Breast epithelium (tissue), 4 donors: ENCODE results near the gene RANBP17. TPM values are rescaled to one million over a fixed set of nuclear protein-coding genes. Genes with fewer than 3 reads are reported as not detected.
"Not testable (repeated sequence)": the region's sequence is repeated elsewhere in the genome, so short reads cannot be mapped to it uniquely, and the experiment has no call there.

Source experiments
- DNase-seq, 2 donors: peaks; one replicate each; pipeline ENCODE4 v3.0.0-alpha.2; 2019; ENCODE audit warnings: low spot score in 2 of 2
- H3K27ac ChIP-seq, 2 donors: fragments of 200-600 bp; sonication (generic) in 1 of 2; one replicate each; pipeline ENCODE4 v1.5.1; 2016 to 2019; ENCODE audit warnings: mild to moderate bottlenecking in 1 of 2
- H3K27me3 ChIP-seq, 2 donors: fragments of 200-600 bp; sonication (generic) in 1 of 2; one replicate each; pipeline versions ENCODE4 v1.5.1 to v1.6.0; 2017 to 2019; ENCODE audit warnings: control low read depth in 1 of 2, mild to moderate bottlenecking in 1 of 2
- H3K36me3 ChIP-seq: fragments of 200-600 bp; one replicate; pipeline ENCODE4 v1.5.1; 2019
- H3K4me1 ChIP-seq, 2 donors: fragments of 200-600 bp; sonication (generic); one replicate each; pipeline ENCODE4 v1.5.1; 2016 to 2019; ENCODE audit warnings: control low read depth in 1 of 2
- H3K4me3 ChIP-seq, 3 donors: fragments of 200-600 bp; sonication (generic); 1 replicate in 2 of 3; 2 replicates in 1 of 3; pipeline ENCODE4 v1.5.1; 2016 to 2019; ENCODE audit warnings: mild to moderate bottlenecking in 3 of 3, moderate library complexity in 2 of 3
- H3K9me3 ChIP-seq, 2 donors: fragments of 200-600 bp; sonication (generic) in 1 of 2; one replicate each; pipeline ENCODE4 v1.5.1; 2016 to 2019; ENCODE audit warnings: control low read depth in 1 of 2
- POLR2A ChIP-seq: fragments of 450-650 bp; IDR thresholded peaks from one replicate; pipeline ENCODE4 v1.6.1; 2016; ENCODE audit warnings: antibody characterized with exemption, mild to moderate bottlenecking, moderate library complexity
- POLR2AphosphoS5 ChIP-seq, 3 donors: sonication (generic); formaldehyde crosslinking; IDR thresholded peaks; one replicate each; pipeline ENCODE4 v1.6.1; 2017; ENCODE audit warnings: antibody characterized with exemption in 3 of 3
- intact Hi-C: fragments of 100-400 bp; cut with DNase I; formaldehyde crosslinking; loops from one replicate; pipeline ENCODE4 v1.15.1; 2023; ENCODE audit warnings: low total_unique reads
- total RNA-seq, 3 donors: library from RNA; depleted of rRNA; stranded (reverse); fragments of >200 nt; gene quantifications; one replicate each; pipeline ENCODE4 v1.1.0, GENCODE V29; 2016
- TF ChIP-seq, protein P1 (sequence below), 3 donors: fragments of 450-650 bp; IDR thresholded peaks; one replicate each; pipeline ENCODE4 v1.5.1; 2016 to 2017; ENCODE audit warnings: antibody characterized with exemption in 3 of 3, mild to moderate bottlenecking in 3 of 3, moderate library complexity in 3 of 3

RANBP17 gene
- total RNA-seq, 3 donors from 2014 or later: 6.9 to 28.4 (median 13.4) TPM

DNA sequence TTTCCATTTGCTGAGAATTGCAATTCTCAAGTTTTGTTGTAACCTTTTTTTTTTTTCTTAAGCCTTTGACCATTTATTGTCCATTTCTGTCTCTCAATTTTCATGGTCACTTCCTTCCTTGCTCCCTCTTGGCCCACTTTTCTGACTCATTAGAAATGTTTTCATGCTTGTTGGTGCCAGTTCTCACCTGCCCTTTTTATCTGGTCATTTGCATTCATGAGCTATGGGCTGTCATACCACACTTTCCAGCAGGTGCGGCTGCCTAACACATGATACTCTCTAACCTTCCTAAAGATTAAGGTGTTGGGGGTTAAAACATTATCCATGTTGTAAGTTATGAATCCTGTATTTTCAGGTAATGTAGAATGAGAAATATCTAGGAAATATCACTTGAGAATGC lies 296.8 kb downstream of the RANBP17 start:
- intact Hi-C loops: no loop called here
- DNase-seq: no peak
- H3K36me3 ChIP-seq: no peaks in the 10 kb centered on the region
- H3K27ac ChIP-seq: no peak overlapping the region
- no peak overlapping the region for H3K4me3 ChIP-seq
- no peaks in the 10 kb centered on the region for H3K4me1 ChIP-seq
- TF ChIP-seq POLR2A (no peak), POLR2AphosphoS5 (IDR thresholded peaks at IDR 0.05) (no peak)
- TF ChIP-seq, protein P1, sequence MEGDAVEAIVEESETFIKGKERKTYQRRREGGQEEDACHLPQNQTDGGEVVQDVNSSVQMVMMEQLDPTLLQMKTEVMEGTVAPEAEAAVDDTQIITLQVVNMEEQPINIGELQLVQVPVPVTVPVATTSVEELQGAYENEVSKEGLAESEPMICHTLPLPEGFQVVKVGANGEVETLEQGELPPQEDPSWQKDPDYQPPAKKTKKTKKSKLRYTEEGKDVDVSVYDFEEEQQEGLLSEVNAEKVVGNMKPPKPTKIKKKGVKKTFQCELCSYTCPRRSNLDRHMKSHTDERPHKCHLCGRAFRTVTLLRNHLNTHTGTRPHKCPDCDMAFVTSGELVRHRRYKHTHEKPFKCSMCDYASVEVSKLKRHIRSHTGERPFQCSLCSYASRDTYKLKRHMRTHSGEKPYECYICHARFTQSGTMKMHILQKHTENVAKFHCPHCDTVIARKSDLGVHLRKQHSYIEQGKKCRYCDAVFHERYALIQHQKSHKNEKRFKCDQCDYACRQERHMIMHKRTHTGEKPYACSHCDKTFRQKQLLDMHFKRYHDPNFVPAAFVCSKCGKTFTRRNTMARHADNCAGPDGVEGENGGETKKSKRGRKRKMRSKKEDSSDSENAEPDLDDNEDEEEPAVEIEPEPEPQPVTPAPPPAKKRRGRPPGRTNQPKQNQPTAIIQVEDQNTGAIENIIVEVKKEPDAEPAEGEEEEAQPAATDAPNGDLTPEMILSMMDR (IDR thresholded peaks at IDR 0.05): no peak
- no peaks in the 10 kb centered on the region for H3K9me3 ChIP-seq
- H3K27me3 ChIP-seq: no peaks in the 10 kb centered on the region

- intact Hi-C loops: no loop called here
- H3K36me3 ChIP-seq: no peaks in the 10 kb centered on the region
- H3K4me1 ChIP-seq: no peaks in the 10 kb centered on the region
- H3K27me3 ChIP-seq: no peaks in the 10 kb centered on the region
- TF ChIP-seq POLR2A (no peak), POLR2AphosphoS5 (IDR thresholded peaks at IDR 0.05) (no peak)
- TF ChIP-seq, protein P1 (IDR thresholded peaks at IDR 0.05): no peak
- no peak for DNase-seq
- no peak overlapping the region for H3K27ac ChIP-seq
- H3K4me3 ChIP-seq: no peak overlapping the region
- H3K9me3 ChIP-seq: no peaks in the 10 kb centered on the region
Observed at GRCh38 chr5:171162165-171162564, 300.3 kb downstream of the RANBP17 start.

DNA sequence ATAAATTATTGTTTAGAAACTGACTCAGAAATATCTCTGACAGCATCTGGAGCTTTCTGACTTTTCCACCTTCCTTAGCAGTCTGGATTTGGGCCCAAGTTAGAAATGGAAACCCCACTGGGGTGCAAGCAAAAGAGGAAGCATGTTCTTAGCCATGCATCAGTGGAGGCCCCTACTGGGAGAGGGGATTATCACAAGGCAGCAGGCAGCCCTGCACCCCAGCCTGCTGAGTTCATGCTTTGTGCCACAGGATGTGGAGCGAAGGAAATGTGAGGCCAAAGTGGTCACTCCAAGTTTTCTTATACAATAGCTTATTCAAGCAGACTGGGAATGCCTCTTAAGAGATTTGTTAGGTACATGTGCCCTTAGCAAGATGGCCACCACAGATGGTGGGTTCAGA lies 300.8 kb downstream of the RANBP17 start:
- Histone ChIP-seq H3K9me3 (no peaks in the 10 kb centered on the region), H3K36me3 (no peaks in the 10 kb centered on the region), H3K4me3 (no peak overlapping the region), H3K27me3 (no peaks in the 10 kb centered on the region), H3K4me1 (no peaks in the 10 kb centered on the region), H3K27ac (no peak overlapping the region)
- no peak for DNase-seq
- no peak for TF ChIP-seq POLR2AphosphoS5 (IDR thresholded peaks at IDR 0.05)
- no peak for TF ChIP-seq POLR2A
- intact Hi-C loops: no loop called here

DNA sequence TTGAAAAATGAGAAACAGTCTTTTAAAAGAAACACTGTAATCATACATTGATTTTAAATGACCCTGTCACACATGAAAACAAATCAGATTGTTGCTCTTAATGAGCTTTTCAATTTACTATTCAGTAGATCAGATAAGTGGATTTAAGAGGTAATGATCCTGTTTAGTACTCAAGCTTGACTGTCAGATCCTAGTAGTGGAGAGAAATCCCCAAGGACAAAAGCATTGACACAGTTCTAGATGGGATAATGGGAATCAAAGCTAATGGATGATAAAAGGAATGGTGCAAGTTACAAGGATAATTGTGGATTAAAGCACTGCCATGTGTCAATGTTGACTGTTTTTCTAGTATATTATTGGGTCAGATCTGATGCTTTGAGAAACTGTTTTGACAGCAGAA lies 304.9 kb downstream of the RANBP17 start:
- no peaks in the 10 kb centered on the region for H3K4me1 ChIP-seq
- TF ChIP-seq POLR2A (no peak), POLR2AphosphoS5 (IDR thresholded peaks at IDR 0.05) (no peak)
- TF ChIP-seq, protein P1 (IDR thresholded peaks at IDR 0.05): no peak
- DNase-seq: no peak
- no peak overlapping the region for H3K27ac ChIP-seq
- H3K36me3 ChIP-seq: no peaks in the 10 kb centered on the region
- intact Hi-C loops: no loop called here
- no peaks in the 10 kb centered on the region for H3K9me3 ChIP-seq
- H3K4me3 ChIP-seq: no peak overlapping the region
- H3K27me3 ChIP-seq: no peaks in the 10 kb centered on the region

GRCh38 chr5:171168171-171168570 lies 306.4 kb downstream of the RANBP17 start:
- Histone ChIP-seq H3K9me3 (no peaks in the 10 kb centered on the region), H3K4me1 (no peaks in the 10 kb centered on the region), H3K36me3 (peaks cover 6% of the 10 kb centered on the region), H3K4me3 (no peak overlapping the region), H3K27ac (no peak overlapping the region), H3K27me3 (no peaks in the 10 kb centered on the region)
- no peak for DNase-seq
- intact Hi-C loops: no loop called here
- TF ChIP-seq, protein P1 (IDR thresholded peaks at IDR 0.05): no peak
- TF ChIP-seq POLR2AphosphoS5 (IDR thresholded peaks at IDR 0.05) (no peak), POLR2A (no peak)

DNA sequence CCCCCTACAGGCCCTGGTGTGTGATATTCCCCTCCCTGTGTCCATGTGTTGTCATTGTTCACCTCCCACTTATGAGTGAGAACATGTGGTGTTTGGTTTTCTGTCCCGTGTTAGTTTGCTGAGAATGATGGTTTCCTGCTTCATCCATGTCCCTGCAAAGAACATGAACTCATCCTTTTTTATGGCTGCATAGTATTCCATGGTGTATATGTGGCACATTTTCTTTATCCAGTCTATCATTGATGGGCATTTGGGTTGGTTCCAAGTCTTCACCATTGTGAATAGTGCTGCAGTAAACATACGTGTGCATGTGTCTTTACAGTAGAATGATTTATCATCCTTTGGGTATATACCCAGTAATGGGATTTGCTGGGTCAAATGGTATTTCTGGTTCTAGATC lies 313.1 kb downstream of the RANBP17 start:
- DNase-seq, H3K9me3 ChIP-seq, H3K4me1 ChIP-seq, intact Hi-C loops, H3K27me3 ChIP-seq, H3K36me3 ChIP-seq, H3K27ac ChIP-seq, H3K4me3 ChIP-seq: not testable (repeated sequence)
